ENCODE results near the gene KRTAP3-1.

Gene KRTAP3-1

GRCh38 chr17:40993084-40993483 lies 15.8 kb downstream of the KRTAP3-1 start:
- no peak for ATAC-seq
- TF ChIP-seq CREB5 (CRISPR knock-in tag; IDR thresholded peaks at IDR 0.05; ENCODE audit: low read depth), result no peak
- no peak for TF ChIP-seq CSRNP3 (CRISPR knock-in tag; IDR thresholded peaks at IDR 0.05)
- no peak for TF ChIP-seq PATZ1 (CRISPR knock-in tag; IDR thresholded peaks at IDR 0.05; ENCODE audit: borderline replicate concordance)
- TF ChIP-seq ARNTL (CRISPR knock-in tag; IDR thresholded peaks at IDR 0.05; ENCODE audit: borderline replicate concordance, low read depth), result no peak
- no peak for TF ChIP-seq ZNF70 (CRISPR knock-in tag; IDR thresholded peaks at IDR 0.05)
- no peak for TF ChIP-seq ZFP3 (CRISPR knock-in tag; IDR thresholded peaks at IDR 0.05)

GRCh38 chr17:40992666-40993065 lies 16.3 kb downstream of the KRTAP3-1 start:
- no peak for ATAC-seq
- no peak for TF ChIP-seq PPARA (CRISPR knock-in tag; IDR thresholded peaks at IDR 0.05; ENCODE audit: borderline replicate concordance)
- no peak for TF ChIP-seq OSR1 (CRISPR knock-in tag; IDR thresholded peaks at IDR 0.05)
- TF ChIP-seq RARB (CRISPR knock-in tag; IDR thresholded peaks at IDR 0.05), result no peak
- TF ChIP-seq ZNF70 (CRISPR knock-in tag; IDR thresholded peaks at IDR 0.05), result no peak
- no peak for TF ChIP-seq ESRRG (CRISPR knock-in tag; IDR thresholded peaks at IDR 0.05)
- no peak for TF ChIP-seq BACH2 (CRISPR knock-in tag; IDR thresholded peaks at IDR 0.05; ENCODE audit: borderline replicate concordance)
- TF ChIP-seq TOX (CRISPR knock-in tag; IDR thresholded peaks at IDR 0.05; ENCODE audit: borderline replicate concordance), result no peak
- no peak for TF ChIP-seq TSHZ2 (CRISPR knock-in tag; IDR thresholded peaks at IDR 0.05)

- no peak for TF ChIP-seq SNAI2 (CRISPR knock-in tag; IDR thresholded peaks at IDR 0.05)
- no peak for TF ChIP-seq OSR1 (CRISPR knock-in tag; IDR thresholded peaks at IDR 0.05)
- TF ChIP-seq ARNTL (CRISPR knock-in tag; IDR thresholded peaks at IDR 0.05; ENCODE audit: borderline replicate concordance, low read depth), result no peak
- no peak for TF ChIP-seq RARB (CRISPR knock-in tag; IDR thresholded peaks at IDR 0.05)
- TF ChIP-seq GLIS3 (CRISPR knock-in tag; IDR thresholded peaks at IDR 0.05), result no peak
- no peak for TF ChIP-seq ZC3H10 (CRISPR knock-in tag; IDR thresholded peaks at IDR 0.05)
- TF ChIP-seq ZFP3 (CRISPR knock-in tag; IDR thresholded peaks at IDR 0.05), result no peak
- no peak for TF ChIP-seq POU6F1 (CRISPR knock-in tag; IDR thresholded peaks at IDR 0.05; ENCODE audit: borderline replicate concordance, low read depth)
- TF ChIP-seq TCF4 (CRISPR knock-in tag; IDR thresholded peaks at IDR 0.05; ENCODE audit: borderline replicate concordance), result no peak
- no peak for TF ChIP-seq CREB5 (CRISPR knock-in tag; IDR thresholded peaks at IDR 0.05; ENCODE audit: low read depth)
- TF ChIP-seq ISL1 (CRISPR knock-in tag; IDR thresholded peaks at IDR 0.05), result no peak
- no peak for TF ChIP-seq BACH2 (CRISPR knock-in tag; IDR thresholded peaks at IDR 0.05; ENCODE audit: borderline replicate concordance)
- no peak for TF ChIP-seq PATZ1 (CRISPR knock-in tag; IDR thresholded peaks at IDR 0.05; ENCODE audit: borderline replicate concordance)
- ATAC-seq, result no peak
Measured at GRCh38 chr17:40986920-40987319, 22.0 kb downstream of the KRTAP3-1 start.

Data from SK-N-SH treated with all-trans-retinoic acid at 6 μM for 48 hours (cell line).